CD14-positive monocyte (primary cell): ENCODE results near the gene PDE1C. TPM values are rescaled to one million over a fixed set of nuclear protein-coding genes. Genes with fewer than 3 reads are reported as not detected.

Source experiments
- DNase-seq, 3 donors: peaks; one replicate each; pipeline ENCODE4 v3.0.0-alpha.2; 2011 to 2022
- H2AFZ ChIP-seq: 2 replicates; pipeline ENCODE4 v1.6.0; 2012; ENCODE audit warnings: mild to moderate bottlenecking, low read depth, low read length, inconsistent platforms; ENCODE audit not compliant: insufficient read depth, poor library complexity, severe bottlenecking
- H3K27ac ChIP-seq, 2 donors: 1 replicate in 1 of 2; 2 replicates in 1 of 2; pipeline ENCODE4 v1.5.1; 2012 to 2013; ENCODE audit warnings: low read length in 2 of 2, control low read depth in 1 of 2, inconsistent platforms in 1 of 2, low read depth in 1 of 2, mild to moderate bottlenecking in 1 of 2
- H3K27me3 ChIP-seq, 2 donors: one replicate each; pipeline versions ENCODE4 v1.6.0 to v1.6.1; 2011 to 2013; ENCODE audit warnings: low read length in 2 of 2; ENCODE audit not compliant: control insufficient read depth in 2 of 2, insufficient read depth in 2 of 2
- H3K36me3 ChIP-seq, 2 donors: replicated peaks in 1 of 2; 1 replicate in 1 of 2; 2 replicates in 1 of 2; pipeline versions ENCODE4 v1.5.1 to v1.6.1; 2012 to 2013; ENCODE audit warnings: low read length in 2 of 2, control low read depth in 1 of 2, inconsistent platforms in 1 of 2, mild to moderate bottlenecking in 1 of 2; ENCODE audit not compliant: insufficient read depth in 2 of 2, control insufficient read depth in 1 of 2
- H3K4me1 ChIP-seq, 2 donors: 1 replicate in 1 of 2; 2 replicates in 1 of 2; pipeline versions ENCODE4 v1.5.1 to v1.6.1; 2012 to 2013; ENCODE audit warnings: low read length in 2 of 2, control low read depth in 1 of 2, inconsistent platforms in 1 of 2, mild to moderate bottlenecking in 1 of 2, moderate library complexity in 1 of 2; ENCODE audit not compliant: insufficient read depth in 2 of 2, control insufficient read depth in 1 of 2
- H3K4me2 ChIP-seq: replicated peaks from 2 replicates; pipeline ENCODE3; 2012; ENCODE audit warnings: low read length, moderate library complexity, mild to moderate bottlenecking; ENCODE audit not compliant: poor library complexity, severe bottlenecking; ENCODE audit errors: extremely low read depth
- H3K4me3 ChIP-seq, 3 experiments: fragments of 200-600 bp in 1 of 3; sonication (generic) in 1 of 3; replicated peaks in 1 of 3; 1 replicate in 2 of 3; 2 replicates in 1 of 3; pipeline ENCODE4 v1.5.1; 2011 to 2013; ENCODE audit warnings: low read length in 3 of 3, mild to moderate bottlenecking in 3 of 3, control low read depth in 2 of 3, low read depth in 2 of 3, inconsistent platforms in 1 of 3, moderate library complexity in 1 of 3
- H3K79me2 ChIP-seq: 2 replicates; pipeline ENCODE4 v1.6.0; 2012; ENCODE audit warnings: mild to moderate bottlenecking, control low read depth, inconsistent platforms, low read length, moderate library complexity; ENCODE audit not compliant: insufficient read depth
- H3K9ac ChIP-seq: 2 replicates; pipeline ENCODE4 v1.6.0; 2017; ENCODE audit warnings: low read length, mild to moderate bottlenecking; ENCODE audit not compliant: insufficient read depth, poor library complexity, severe bottlenecking
- H3K9me3 ChIP-seq, 2 donors: replicated peaks in 1 of 2; 1 replicate in 1 of 2; 2 replicates in 1 of 2; pipeline versions ENCODE4 v1.5.1 to v1.6.1; 2012 to 2013; ENCODE audit warnings: low read length in 2 of 2, control low read depth in 1 of 2; ENCODE audit not compliant: control insufficient read depth in 1 of 2, insufficient read depth in 1 of 2
- H4K20me1 ChIP-seq: 2 replicates; pipeline ENCODE4 v1.6.0; 2012; ENCODE audit warnings: mild to moderate bottlenecking, low read length, control low read depth, moderate library complexity; ENCODE audit not compliant: insufficient read depth
- H3K27ac Mint-ChIP-seq, 7 donors: one replicate each; pipeline ENCODE4 v1.8.0; 2020; ENCODE audit warnings: mild to moderate bottlenecking in 7 of 7, mixed read lengths in 7 of 7, moderate library complexity in 6 of 7, inconsistent platforms in 2 of 7
- H3K27me3 Mint-ChIP-seq, 3 donors: one replicate each; pipeline ENCODE4 v1.8.0; 2021 to 2022; ENCODE audit warnings: low read depth in 3 of 3, mild to moderate bottlenecking in 3 of 3, mixed read lengths in 3 of 3, moderate library complexity in 3 of 3, inconsistent platforms in 1 of 3
- H3K36me3 Mint-ChIP-seq, 2 donors: one replicate each; pipeline ENCODE4 v1.8.0; 2020; ENCODE audit warnings: mixed read lengths in 2 of 2, inconsistent platforms in 1 of 2, mild to moderate bottlenecking in 1 of 2
- H3K4me1 Mint-ChIP-seq: one replicate; pipeline ENCODE4 v1.8.0; 2020; ENCODE audit warnings: mild to moderate bottlenecking, mixed read lengths
- H3K4me3 Mint-ChIP-seq, 2 donors: one replicate each; pipeline ENCODE4 v1.8.0; 2020; ENCODE audit warnings: mild to moderate bottlenecking in 2 of 2, mixed read lengths in 2 of 2, moderate library complexity in 1 of 2
- H3K9me3 Mint-ChIP-seq, 7 donors: one replicate each; pipeline ENCODE4 v1.8.0; 2020 to 2022; ENCODE audit warnings: mixed read lengths in 7 of 7, mild to moderate bottlenecking in 6 of 7, moderate library complexity in 6 of 7, inconsistent platforms in 2 of 7
- CTCF ChIP-seq: fragments of 200-600 bp; IDR thresholded peaks from one replicate; pipeline ENCODE4 v1.8.0; 2022; ENCODE audit warnings: antibody characterized with exemption, mild to moderate bottlenecking
- WGBS: methylation state at CpG from one replicate; pipeline ENCODE4 v1.1.5; 2013; ENCODE audit warnings: missing lambda C conversion rate; ENCODE audit not compliant: insufficient coverage; 5-methylcytosine and 5-hydroxymethylcytosine counted together
- intact Hi-C, 2 donors: fragments of 100-400 bp; cut with micrococcal nuclease; formaldehyde crosslinking; loops; one replicate each; pipeline versions ENCODE4 v1.15.0 to v1.15.1; 2023
- polyA plus RNA-seq, 3 donors: library from polyadenylated mRNA; depleted of rRNA in 1 of 3; unstranded in 2 of 3; stranded (reverse) in 1 of 3; fragments of 300-500 nt in 2 of 3; fragments of >200 nt in 1 of 3; fragmentation: Illumina TruSeq in 2 of 3; gene quantifications; 1 replicate in 2 of 3; 2 replicates in 1 of 3; pipeline ENCODE4 v1.2.3, GENCODE V29; 2012 to 2021

Gene PDE1C
- polyA plus RNA-seq, 3 donors = not detected

DNA sequence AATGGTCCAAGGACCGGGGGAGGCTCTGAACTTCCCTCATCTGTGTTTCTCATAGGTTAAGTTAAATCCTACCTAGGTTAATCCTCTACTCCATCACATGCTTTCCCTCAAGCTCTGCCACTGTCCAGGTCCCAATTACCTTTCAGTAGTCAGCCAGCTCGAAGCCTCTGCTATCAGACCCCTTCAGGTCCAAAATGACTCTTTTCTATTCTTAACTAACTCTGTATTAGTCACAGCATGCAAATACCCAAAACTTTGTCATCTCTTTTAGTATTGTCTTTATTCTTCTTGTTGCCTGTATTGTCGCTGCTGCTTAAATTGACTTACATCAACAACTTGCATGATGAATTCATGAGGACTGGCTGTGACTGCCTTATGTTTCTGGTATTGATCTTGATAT lies 367.9 kb downstream of the PDE1C start:
- H3K4me3 Mint-ChIP-seq = no peak overlapping the region
- H3K27ac Mint-ChIP-seq = no peak overlapping the region
- peaks cover 8 to 16% of the 10 kb centered on the region in 2 donors for H3K4me1 ChIP-seq
- peaks cover 0 to 21% (median 4%) of the 10 kb centered on the region in 3 donors for H3K27me3 Mint-ChIP-seq
- no peaks in the 10 kb centered on the region for H3K36me3 ChIP-seq
- no peak overlapping the region for H3K4me3 ChIP-seq
- DNase-seq = no peak
- H3K9ac ChIP-seq = no peak overlapping the region
- peaks cover 0 to 3% (median 0%) of the 10 kb centered on the region in 7 donors for H3K9me3 Mint-ChIP-seq
- WGBS = 60% methylated on average over 1 of the region's 3 CpGs
- no peaks in the 10 kb centered on the region for H3K79me2 ChIP-seq
- H3K27me3 ChIP-seq = peaks cover 3 to 7% of the 10 kb centered on the region in 2 donors
- H3K27ac ChIP-seq = no peak overlapping the region
- H2AFZ ChIP-seq = no peak overlapping the region
- TF ChIP-seq CTCF = no peak
- intact Hi-C loops = loop anchor here in 1 of 2 donors (5.0 kb wide), 1 partner anchor 35 kb away; no protein-coding TSS in a partner anchor
- no peaks in the 10 kb centered on the region for H3K36me3 Mint-ChIP-seq
- H4K20me1 ChIP-seq = no peaks in the 10 kb centered on the region
- no peak overlapping the region for H3K4me2 ChIP-seq
- no peaks in the 10 kb centered on the region for H3K9me3 ChIP-seq
- H3K4me1 Mint-ChIP-seq = peaks cover 14% of the 10 kb centered on the region
